AG09319 (cell line): ENCODE data around the gene NTNG1.
"Not testable (repeated sequence)": the region's sequence is repeated elsewhere in the genome, so short reads cannot be mapped to it uniquely, and the experiment has no call there.

Source experiments
- DNase-seq: peaks from one replicate; pipeline ENCODE4 v3.0.0-alpha.2; 2010; ENCODE audit warnings: low read depth; ENCODE audit errors: extremely low read depth
- CTCF ChIP-seq: IDR thresholded peaks from 2 replicates; pipeline ENCODE4 v1.5.1; 2011; ENCODE audit warnings: low read depth, mild to moderate bottlenecking, inconsistent platforms, low read length, moderate library complexity

NTNG1 gene

GRCh38 chr1:107140703-107141490, at the start of gene NTNG1:
NTNG1 (plus strand) TSS chr1:107141039.
- no peak for DNase-seq
- no peak; the same call in 1 of the 2 replicates for TF ChIP-seq CTCF

- DNase-seq, result no peak
- TF ChIP-seq CTCF, result no peak
These were observed 49.4 kb upstream of the NTNG1 start for GRCh38 chr1:107091418-107091817.

GRCh38 chr1:107093395-107093794, 47.4 kb upstream of the NTNG1 start:
- not testable (repeated sequence) for DNase-seq

- DNase-seq, result no peak
- no peak for TF ChIP-seq CTCF
These were observed 45.2 kb upstream of the NTNG1 start for GRCh38 chr1:107095647-107096046.

GRCh38 chr1:107096690-107097089, 44.1 kb upstream of the NTNG1 start:
- TF ChIP-seq CTCF, result no peak
- no peak for DNase-seq

GRCh38 chr1:107098961-107099360, 41.9 kb upstream of the NTNG1 start:
- DNase-seq, result no peak
- no peak for TF ChIP-seq CTCF

- TF ChIP-seq CTCF, result no peak
- DNase-seq, result no peak
These were observed 40.4 kb upstream of the NTNG1 start for GRCh38 chr1:107100331-107100984.
